ENCODE results near the gene SLC25A36.
"Not testable (repeated sequence)": the region's sequence is repeated elsewhere in the genome, so short reads cannot be mapped to it uniquely, and the experiment has no call there.

SLC25A36 gene

GRCh38 chr3:140995881-140996280 lies 54.2 kb downstream of the SLC25A36 start:
- no peak for DNase-seq (ENCODE audit: low spot score)

- DNase-seq (ENCODE audit: low spot score), result peak; percentile 33
Measured at GRCh38 chr3:141000027-141000663, 58.5 kb downstream of the SLC25A36 start.

GRCh38 chr3:141000686-141001085 lies 59.0 kb downstream of the SLC25A36 start:
- DNase-seq (ENCODE audit: low spot score), result no peak

- no peak for DNase-seq (ENCODE audit: low spot score)
Measured at GRCh38 chr3:141006344-141006743, 64.7 kb downstream of the SLC25A36 start.

- DNase-seq (ENCODE audit: low spot score), result no peak
Measured at GRCh38 chr3:141009496-141009895, 67.9 kb downstream of the SLC25A36 start.

GRCh38 chr3:141011232-141011996 lies 69.8 kb downstream of the SLC25A36 start:
- peak; percentile 59 for DNase-seq (ENCODE audit: low spot score)

GRCh38 chr3:141011997-141012262 lies 70.3 kb downstream of the SLC25A36 start:
- peak; percentile 11 for DNase-seq (ENCODE audit: low spot score)

GRCh38 chr3:141012571-141012970 lies 70.9 kb downstream of the SLC25A36 start:
- DNase-seq (ENCODE audit: low spot score), result no peak

GRCh38 chr3:141015481-141015880 lies 73.8 kb downstream of the SLC25A36 start:
- DNase-seq (ENCODE audit: low spot score), result no peak

GRCh38 chr3:141017366-141018322 lies 76.0 kb downstream of the SLC25A36 start:
- not testable (repeated sequence) for DNase-seq (ENCODE audit: low spot score)

GRCh38 chr3:141019244-141019643 lies 77.6 kb downstream of the SLC25A36 start:
- DNase-seq (ENCODE audit: low spot score), result no peak

- DNase-seq (ENCODE audit: low spot score), result no peak
Measured at GRCh38 chr3:141020143-141020830, 78.7 kb downstream of the SLC25A36 start.

GRCh38 chr3:141021261-141021660 lies 79.6 kb downstream of the SLC25A36 start:
- DNase-seq (ENCODE audit: low spot score), result no peak

Measured in CD4-positive, alpha-beta T cell treated with Interleukin-2 at 100 ng/mL for 4 hours (primary cell).